NCI-H748 (cell line): ENCODE measurements around the gene TMEM81.

Experiments used
- DNase-seq: peaks from one replicate; lab custom pipeline; 2025; ENCODE audit not compliant: unreplicated experiment; lab: John Stamatoyannopoulos, UW

Gene TMEM81

GRCh38 chr1:205038132-205038786, 46.0 kb downstream of the TMEM81 start:
- DNase-seq = no peak

GRCh38 chr1:205037539-205037938, 46.7 kb downstream of the TMEM81 start:
- no peak for DNase-seq
